Tibial artery (tissue), 4 donors: ENCODE measurements around the gene CNTN1.
A peak's percentile ranks its signal among the peaks of the same experiment; 100 is the strongest.

Experiments used
- DNase-seq, 2 donors: peaks; one replicate each; pipeline ENCODE4 v3.0.0-alpha.2; 2019
- H3K27ac ChIP-seq, 2 donors: fragments of 200-600 bp; sonication (generic) in 1 of 2; 1 replicate in 1 of 2; 2 replicates in 1 of 2; pipeline ENCODE4 v1.5.1; 2018 to 2019; ENCODE audit warnings: mild to moderate bottlenecking in 1 of 2
- H3K27me3 ChIP-seq, 2 donors: fragments of 200-600 bp; sonication (generic) in 1 of 2; one replicate each; pipeline versions ENCODE4 v1.5.1 to v1.6.0; 2016 to 2019
- H3K36me3 ChIP-seq, 3 donors: fragments of 200-600 bp; sonication (generic) in 2 of 3; one replicate each; pipeline ENCODE4 v1.5.1; 2016 to 2019; ENCODE audit warnings: mild to moderate bottlenecking in 2 of 3
- H3K4me1 ChIP-seq, 4 donors: fragments of 200-600 bp; sonication (generic) in 2 of 4; 1 replicate in 3 of 4; 2 replicates in 1 of 4; pipeline ENCODE4 v1.5.1; 2016 to 2019
- H3K4me3 ChIP-seq, 2 donors: fragments of 200-600 bp; sonication (generic) in 1 of 2; 1 replicate in 1 of 2; 2 replicates in 1 of 2; pipeline ENCODE4 v1.5.1; 2018 to 2019; ENCODE audit warnings: mild to moderate bottlenecking in 2 of 2
- H3K9me3 ChIP-seq, 3 donors: fragments of 200-600 bp; sonication (generic) in 1 of 3; one replicate each; pipeline ENCODE4 v1.5.1; 2016 to 2019
- intact Hi-C: fragments of 100-400 bp; cut with DNase I; formaldehyde crosslinking; loops from one replicate; pipeline ENCODE4 v1.15.0; 2023; ENCODE audit warnings: low total_unique reads
- TF ChIP-seq, protein P1 (sequence below), 2 experiments: fragments of 200-600 bp in 1 of 2; fragments of 450-650 bp in 1 of 2; IDR thresholded peaks; one replicate each; pipeline ENCODE4 v1.5.1; 2017 to 2019; ENCODE audit warnings: antibody characterized with exemption in 2 of 2, mild to moderate bottlenecking in 1 of 2, moderate library complexity in 1 of 2

CNTN1 gene

DNA sequence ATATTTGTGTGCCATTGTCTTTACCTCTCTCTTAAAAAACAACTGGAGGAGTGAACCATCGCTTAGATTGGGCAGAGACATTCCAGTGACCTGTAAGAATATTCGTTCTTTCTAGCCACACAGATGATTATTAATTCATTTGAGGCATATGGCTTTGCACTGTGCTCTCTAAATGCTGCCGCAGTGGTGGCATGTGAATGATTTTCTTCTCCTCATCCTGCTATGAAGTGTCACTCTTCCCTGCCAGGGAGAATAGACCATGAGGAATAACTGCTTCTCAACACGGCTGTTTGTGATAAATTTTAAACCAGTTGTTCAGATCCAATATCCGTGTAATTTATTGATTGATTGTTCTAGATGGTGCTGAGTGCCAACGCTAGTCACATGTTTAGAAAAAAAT is 225.3 kb downstream of the CNTN1 start:
- no peaks in the 10 kb centered on the region for H3K36me3 ChIP-seq
- intact Hi-C loops = no loop called here
- DNase-seq = no peak
- no peaks in the 10 kb centered on the region for H3K9me3 ChIP-seq
- TF ChIP-seq, protein P1, sequence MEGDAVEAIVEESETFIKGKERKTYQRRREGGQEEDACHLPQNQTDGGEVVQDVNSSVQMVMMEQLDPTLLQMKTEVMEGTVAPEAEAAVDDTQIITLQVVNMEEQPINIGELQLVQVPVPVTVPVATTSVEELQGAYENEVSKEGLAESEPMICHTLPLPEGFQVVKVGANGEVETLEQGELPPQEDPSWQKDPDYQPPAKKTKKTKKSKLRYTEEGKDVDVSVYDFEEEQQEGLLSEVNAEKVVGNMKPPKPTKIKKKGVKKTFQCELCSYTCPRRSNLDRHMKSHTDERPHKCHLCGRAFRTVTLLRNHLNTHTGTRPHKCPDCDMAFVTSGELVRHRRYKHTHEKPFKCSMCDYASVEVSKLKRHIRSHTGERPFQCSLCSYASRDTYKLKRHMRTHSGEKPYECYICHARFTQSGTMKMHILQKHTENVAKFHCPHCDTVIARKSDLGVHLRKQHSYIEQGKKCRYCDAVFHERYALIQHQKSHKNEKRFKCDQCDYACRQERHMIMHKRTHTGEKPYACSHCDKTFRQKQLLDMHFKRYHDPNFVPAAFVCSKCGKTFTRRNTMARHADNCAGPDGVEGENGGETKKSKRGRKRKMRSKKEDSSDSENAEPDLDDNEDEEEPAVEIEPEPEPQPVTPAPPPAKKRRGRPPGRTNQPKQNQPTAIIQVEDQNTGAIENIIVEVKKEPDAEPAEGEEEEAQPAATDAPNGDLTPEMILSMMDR (IDR thresholded peaks at IDR 0.05) = no peak
- no peaks in the 10 kb centered on the region for H3K27me3 ChIP-seq
- no peak overlapping the region for H3K27ac ChIP-seq
- H3K4me1 ChIP-seq = no peaks in the 10 kb centered on the region
- H3K4me3 ChIP-seq = no peak overlapping the region

DNA sequence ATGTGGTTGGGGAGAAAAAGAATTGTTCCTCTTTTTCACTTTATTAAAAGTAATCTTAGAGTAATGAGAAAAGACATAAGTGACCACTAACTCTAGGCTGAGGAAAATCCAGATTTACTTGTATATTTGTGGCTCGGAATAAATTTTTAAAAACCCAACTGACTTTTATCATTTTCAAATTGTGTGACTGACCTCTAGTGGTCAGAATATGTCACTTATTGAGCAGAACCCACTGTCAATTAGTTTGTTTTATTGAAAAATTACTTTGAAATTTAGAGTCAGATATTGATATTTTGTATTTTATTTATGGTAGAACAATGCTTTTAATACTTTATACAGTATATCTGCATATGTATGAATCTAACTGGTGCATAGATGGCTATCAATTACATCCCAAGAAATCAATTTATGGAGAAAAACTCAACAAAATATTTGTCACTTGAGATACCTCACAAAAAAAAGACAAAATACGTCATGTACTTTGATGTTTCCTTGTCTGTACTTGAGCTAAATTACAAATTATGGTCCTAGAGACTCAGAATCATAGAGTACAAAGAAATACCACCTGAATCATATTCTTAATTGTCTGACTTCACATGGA is 229.4 kb downstream of the CNTN1 start:
- DNase-seq = no peak

DNA sequence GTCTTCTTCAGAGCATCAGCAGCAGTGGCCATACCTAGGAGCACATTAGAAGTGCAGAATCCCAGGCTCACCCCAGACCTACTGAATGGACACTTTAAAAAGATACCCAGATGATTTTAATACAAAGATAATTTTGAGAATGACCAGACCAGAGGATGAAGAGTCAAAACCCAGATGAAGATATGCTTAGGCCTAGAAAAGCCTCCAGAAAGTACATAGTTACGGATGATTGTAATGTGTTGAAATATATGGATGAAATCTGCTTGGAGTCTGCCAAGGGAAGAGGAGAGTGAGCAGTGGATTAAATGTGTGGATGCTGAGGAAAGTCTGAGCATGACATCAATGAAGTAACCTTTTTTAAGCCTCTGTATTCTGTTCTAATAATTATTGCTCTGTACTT is 245.7 kb downstream of the CNTN1 start:
- Histone ChIP-seq H3K4me1 (no peaks in the 10 kb centered on the region), H3K36me3 (no peaks in the 10 kb centered on the region), H3K4me3 (no peak overlapping the region), H3K27ac (no peak overlapping the region), H3K27me3 (no peaks in the 10 kb centered on the region), H3K9me3 (no peaks in the 10 kb centered on the region)
- no peak for DNase-seq
- intact Hi-C loops = no loop called here
- TF ChIP-seq, protein P1 (IDR thresholded peaks at IDR 0.05) = no peak

More for the DNA sequence above, 229.4 kb downstream of the CNTN1 start:
- no peaks in the 10 kb centered on the region for H3K36me3 ChIP-seq
- no peaks in the 10 kb centered on the region for H3K9me3 ChIP-seq
- no peaks in the 10 kb centered on the region for H3K27me3 ChIP-seq
- intact Hi-C loops = no loop called here
- H3K27ac ChIP-seq = no peak overlapping the region
- TF ChIP-seq, protein P1 (IDR thresholded peaks at IDR 0.05) = peak; percentile 44 to 53
- H3K4me3 ChIP-seq = no peak overlapping the region
- no peaks in the 10 kb centered on the region for H3K4me1 ChIP-seq

DNA sequence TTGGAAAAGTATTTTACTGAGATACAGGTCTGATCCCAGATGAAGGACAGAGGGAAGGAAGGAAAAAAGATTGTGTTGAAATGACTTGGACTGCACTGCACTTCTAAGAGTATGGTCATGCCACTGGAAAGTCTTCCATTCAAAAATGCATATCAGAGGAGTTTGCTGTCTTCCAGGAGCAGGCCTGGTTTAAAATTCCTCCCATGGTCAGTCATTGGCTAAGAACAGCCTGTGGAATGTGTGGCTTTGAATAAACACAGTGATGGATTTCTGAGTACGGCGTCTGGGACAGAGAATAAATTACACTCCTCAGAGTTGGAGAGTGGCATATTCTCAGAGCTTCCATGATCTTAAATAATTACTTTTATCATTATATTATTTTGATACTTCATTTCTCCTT is 250.1 kb downstream of the CNTN1 start:
- no peak overlapping the region for H3K27ac ChIP-seq
- TF ChIP-seq, protein P1 (IDR thresholded peaks at IDR 0.05) = no peak
- H3K4me3 ChIP-seq = no peak overlapping the region
- H3K4me1 ChIP-seq = no peaks in the 10 kb centered on the region
- no peaks in the 10 kb centered on the region for H3K27me3 ChIP-seq
- no peaks in the 10 kb centered on the region for H3K9me3 ChIP-seq
- intact Hi-C loops = no loop called here
- H3K36me3 ChIP-seq = no peaks in the 10 kb centered on the region
- no peak for DNase-seq

DNA sequence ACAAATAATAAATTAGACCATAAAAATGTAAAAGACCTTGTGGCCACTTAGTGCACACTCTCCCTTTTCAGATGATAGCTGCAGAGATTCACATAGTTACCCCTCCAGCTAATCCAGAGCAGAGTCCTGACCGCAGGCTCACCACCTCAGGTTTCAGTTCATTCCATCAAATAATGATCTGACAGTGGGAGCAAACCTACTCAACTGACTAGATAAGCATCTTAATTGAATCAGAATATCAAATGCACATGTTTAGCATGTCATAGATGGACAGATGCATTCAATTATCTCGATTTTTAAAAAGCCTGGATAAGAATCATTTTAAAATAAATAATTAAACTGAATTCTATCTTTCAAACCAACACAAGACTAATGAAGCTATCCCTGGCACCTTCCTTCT is 253.5 kb downstream of the CNTN1 start:
- Histone ChIP-seq H3K27ac (no peak overlapping the region), H3K36me3 (no peaks in the 10 kb centered on the region)

More for the DNA sequence above, 253.5 kb downstream of the CNTN1 start:
- no peak overlapping the region for H3K4me3 ChIP-seq
- intact Hi-C loops = loop anchor here (5.0 kb wide), 1 partner anchor 1077 kb away; no protein-coding TSS in a partner anchor
- TF ChIP-seq, protein P1 (IDR thresholded peaks at IDR 0.05) = no peak
- H3K4me1 ChIP-seq = no peaks in the 10 kb centered on the region
- H3K27me3 ChIP-seq = no peaks in the 10 kb centered on the region
- no peaks in the 10 kb centered on the region for H3K9me3 ChIP-seq
- DNase-seq = no peak
